Measurements from ENCODE around the gene SYNGR2.

The SYNGR2 gene

DNA sequence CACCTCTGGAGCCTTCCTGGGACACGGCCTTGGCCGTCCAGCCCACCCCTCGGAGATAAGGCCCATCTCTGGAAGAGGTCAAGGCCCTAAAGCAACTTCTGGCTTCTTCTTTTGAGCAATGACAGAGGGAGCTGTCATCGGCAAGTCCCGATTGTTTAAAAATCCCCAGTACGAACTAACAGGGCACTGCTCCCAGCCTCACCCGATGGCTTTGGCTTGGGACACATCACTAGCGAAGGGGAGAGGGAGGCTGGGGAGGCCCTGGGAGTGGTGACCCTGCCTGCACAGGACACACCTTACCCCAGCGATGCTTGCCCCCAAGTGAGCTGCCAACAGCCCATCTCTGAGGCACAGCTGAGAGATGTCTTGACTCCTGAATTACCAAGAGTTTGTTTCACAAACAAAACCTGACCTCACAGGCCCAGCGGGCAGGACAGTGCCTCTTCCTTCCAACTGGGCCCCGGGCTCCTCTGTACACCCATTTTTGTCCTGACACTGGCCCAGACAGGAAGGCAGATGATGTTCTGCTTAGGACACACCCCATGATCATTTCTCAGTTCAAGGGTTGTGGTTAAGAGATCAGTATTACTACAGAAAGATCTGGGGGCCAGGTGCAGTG is 4.8 kb downstream of the SYNGR2 start:
- no peak for TF ChIP-seq ISL1 (CRISPR knock-in tag; IDR thresholded peaks at IDR 0.05)
- no peak for TF ChIP-seq PPARA (CRISPR knock-in tag; IDR thresholded peaks at IDR 0.05; ENCODE audit: borderline replicate concordance)
- no peak for TF ChIP-seq ZNF565 (CRISPR knock-in tag; conservative IDR thresholded peaks at IDR 0.05; ENCODE audit: low read depth)
- no peak for TF ChIP-seq POU6F1 (CRISPR knock-in tag; IDR thresholded peaks at IDR 0.05; ENCODE audit: borderline replicate concordance, low read depth)
- no peak for TF ChIP-seq TCF4 (CRISPR knock-in tag; IDR thresholded peaks at IDR 0.05; ENCODE audit: borderline replicate concordance)
- no peak for TF ChIP-seq ZC3H10 (CRISPR knock-in tag; IDR thresholded peaks at IDR 0.05)
- no peak for TF ChIP-seq ZFP3 (CRISPR knock-in tag; IDR thresholded peaks at IDR 0.05)
- TF ChIP-seq ESRRG (CRISPR knock-in tag; IDR thresholded peaks at IDR 0.05), result no peak
- TF ChIP-seq, protein P1, sequence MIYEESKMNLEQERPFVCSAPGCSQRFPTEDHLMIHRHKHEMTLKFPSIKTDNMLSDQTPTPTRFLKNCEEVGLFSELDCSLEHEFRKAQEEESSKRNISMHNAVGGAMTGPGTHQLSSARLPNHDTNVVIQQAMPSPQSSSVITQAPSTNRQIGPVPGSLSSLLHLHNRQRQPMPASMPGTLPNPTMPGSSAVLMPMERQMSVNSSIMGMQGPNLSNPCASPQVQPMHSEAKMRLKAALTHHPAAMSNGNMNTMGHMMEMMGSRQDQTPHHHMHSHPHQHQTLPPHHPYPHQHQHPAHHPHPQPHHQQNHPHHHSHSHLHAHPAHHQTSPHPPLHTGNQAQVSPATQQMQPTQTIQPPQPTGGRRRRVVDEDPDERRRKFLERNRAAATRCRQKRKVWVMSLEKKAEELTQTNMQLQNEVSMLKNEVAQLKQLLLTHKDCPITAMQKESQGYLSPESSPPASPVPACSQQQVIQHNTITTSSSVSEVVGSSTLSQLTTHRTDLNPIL (CRISPR knock-in tag; IDR thresholded peaks at IDR 0.05; ENCODE audit: low read depth), result no peak

DNA sequence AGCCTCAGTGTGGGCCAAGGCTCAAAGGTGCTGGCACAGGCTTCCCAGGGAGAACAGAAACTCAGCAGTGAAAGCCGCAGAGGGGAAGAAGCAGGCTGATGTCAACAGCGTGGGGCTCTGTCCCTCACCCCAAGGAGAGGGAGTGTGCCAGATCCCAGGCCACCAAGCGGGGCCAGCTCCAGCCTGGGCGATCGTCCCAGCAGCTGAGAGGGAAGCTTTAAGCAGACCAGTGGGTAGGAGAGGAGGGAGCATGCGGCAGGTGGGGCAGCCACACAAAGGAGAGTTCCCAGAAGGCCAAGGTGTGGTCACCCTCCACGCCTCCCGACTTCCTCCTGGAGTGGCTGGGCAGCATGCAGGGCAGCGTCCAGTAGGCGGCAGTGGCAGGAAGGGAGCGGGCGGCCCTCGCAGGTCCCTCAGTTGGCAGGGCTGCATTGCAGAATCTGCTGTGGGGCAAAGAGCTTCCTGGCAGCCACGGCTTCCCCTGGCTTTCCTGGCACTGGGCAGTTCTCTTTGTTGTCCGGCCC is 6.0 kb downstream of the SYNGR2 start:
- ATAC-seq, result no peak
- TF ChIP-seq TOX (CRISPR knock-in tag; IDR thresholded peaks at IDR 0.05; ENCODE audit: borderline replicate concordance), result no peak
- TF ChIP-seq, protein P2, sequence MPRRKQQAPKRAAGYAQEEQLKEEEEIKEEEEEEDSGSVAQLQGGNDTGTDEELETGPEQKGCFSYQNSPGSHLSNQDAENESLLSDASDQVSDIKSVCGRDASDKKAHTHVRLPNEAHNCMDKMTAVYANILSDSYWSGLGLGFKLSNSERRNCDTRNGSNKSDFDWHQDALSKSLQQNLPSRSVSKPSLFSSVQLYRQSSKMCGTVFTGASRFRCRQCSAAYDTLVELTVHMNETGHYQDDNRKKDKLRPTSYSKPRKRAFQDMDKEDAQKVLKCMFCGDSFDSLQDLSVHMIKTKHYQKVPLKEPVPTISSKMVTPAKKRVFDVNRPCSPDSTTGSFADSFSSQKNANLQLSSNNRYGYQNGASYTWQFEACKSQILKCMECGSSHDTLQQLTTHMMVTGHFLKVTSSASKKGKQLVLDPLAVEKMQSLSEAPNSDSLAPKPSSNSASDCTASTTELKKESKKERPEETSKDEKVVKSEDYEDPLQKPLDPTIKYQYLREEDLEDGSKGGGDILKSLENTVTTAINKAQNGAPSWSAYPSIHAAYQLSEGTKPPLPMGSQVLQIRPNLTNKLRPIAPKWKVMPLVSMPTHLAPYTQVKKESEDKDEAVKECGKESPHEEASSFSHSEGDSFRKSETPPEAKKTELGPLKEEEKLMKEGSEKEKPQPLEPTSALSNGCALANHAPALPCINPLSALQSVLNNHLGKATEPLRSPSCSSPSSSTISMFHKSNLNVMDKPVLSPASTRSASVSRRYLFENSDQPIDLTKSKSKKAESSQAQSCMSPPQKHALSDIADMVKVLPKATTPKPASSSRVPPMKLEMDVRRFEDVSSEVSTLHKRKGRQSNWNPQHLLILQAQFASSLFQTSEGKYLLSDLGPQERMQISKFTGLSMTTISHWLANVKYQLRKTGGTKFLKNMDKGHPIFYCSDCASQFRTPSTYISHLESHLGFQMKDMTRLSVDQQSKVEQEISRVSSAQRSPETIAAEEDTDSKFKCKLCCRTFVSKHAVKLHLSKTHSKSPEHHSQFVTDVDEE (CRISPR knock-in tag; IDR thresholded peaks at IDR 0.05), result no peak
- TF ChIP-seq ESRRG (CRISPR knock-in tag; IDR thresholded peaks at IDR 0.05), result no peak
- no peak for TF ChIP-seq ZC3H10 (CRISPR knock-in tag; IDR thresholded peaks at IDR 0.05)
- no peak for TF ChIP-seq POU6F1 (CRISPR knock-in tag; IDR thresholded peaks at IDR 0.05; ENCODE audit: borderline replicate concordance, low read depth)
- TF ChIP-seq ISL1 (CRISPR knock-in tag; IDR thresholded peaks at IDR 0.05), result no peak
- no peak for TF ChIP-seq ZNF70 (CRISPR knock-in tag; IDR thresholded peaks at IDR 0.05)
- no peak for TF ChIP-seq OSR1 (CRISPR knock-in tag; IDR thresholded peaks at IDR 0.05)
- no peak for TF ChIP-seq RARB (CRISPR knock-in tag; IDR thresholded peaks at IDR 0.05)
- TF ChIP-seq ZNF565 (CRISPR knock-in tag; conservative IDR thresholded peaks at IDR 0.05; ENCODE audit: low read depth), result no peak
- TF ChIP-seq SNAI2 (CRISPR knock-in tag; IDR thresholded peaks at IDR 0.05), result no peak
- TF ChIP-seq, protein P3, sequence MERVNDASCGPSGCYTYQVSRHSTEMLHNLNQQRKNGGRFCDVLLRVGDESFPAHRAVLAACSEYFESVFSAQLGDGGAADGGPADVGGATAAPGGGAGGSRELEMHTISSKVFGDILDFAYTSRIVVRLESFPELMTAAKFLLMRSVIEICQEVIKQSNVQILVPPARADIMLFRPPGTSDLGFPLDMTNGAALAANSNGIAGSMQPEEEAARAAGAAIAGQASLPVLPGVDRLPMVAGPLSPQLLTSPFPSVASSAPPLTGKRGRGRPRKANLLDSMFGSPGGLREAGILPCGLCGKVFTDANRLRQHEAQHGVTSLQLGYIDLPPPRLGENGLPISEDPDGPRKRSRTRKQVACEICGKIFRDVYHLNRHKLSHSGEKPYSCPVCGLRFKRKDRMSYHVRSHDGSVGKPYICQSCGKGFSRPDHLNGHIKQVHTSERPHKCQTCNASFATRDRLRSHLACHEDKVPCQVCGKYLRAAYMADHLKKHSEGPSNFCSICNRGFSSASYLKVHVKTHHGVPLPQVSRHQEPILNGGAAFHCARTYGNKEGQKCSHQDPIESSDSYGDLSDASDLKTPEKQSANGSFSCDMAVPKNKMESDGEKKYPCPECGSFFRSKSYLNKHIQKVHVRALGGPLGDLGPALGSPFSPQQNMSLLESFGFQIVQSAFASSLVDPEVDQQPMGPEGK (CRISPR knock-in tag; IDR thresholded peaks at IDR 0.05; ENCODE audit: borderline replicate concordance), result no peak
- no peak for TF ChIP-seq PPARA (CRISPR knock-in tag; IDR thresholded peaks at IDR 0.05; ENCODE audit: borderline replicate concordance)
- no peak for TF ChIP-seq ARNTL (CRISPR knock-in tag; IDR thresholded peaks at IDR 0.05; ENCODE audit: borderline replicate concordance, low read depth)
- no peak for TF ChIP-seq TCF4 (CRISPR knock-in tag; IDR thresholded peaks at IDR 0.05; ENCODE audit: borderline replicate concordance)
- no peak for TF ChIP-seq CSRNP3 (CRISPR knock-in tag; IDR thresholded peaks at IDR 0.05)
- TF ChIP-seq GLIS3 (CRISPR knock-in tag; IDR thresholded peaks at IDR 0.05), result no peak
- TF ChIP-seq ZNF8 (CRISPR knock-in tag; IDR thresholded peaks at IDR 0.05), result no peak

More for the DNA sequence above, 4.8 kb downstream of the SYNGR2 start:
- no peak for ATAC-seq
